HUDEP-2 (cell line): ENCODE measurements around the gene ZDHHC12.

Source experiments
- DNase-seq, 76 experiments: peaks; one replicate each; lab custom pipeline; 2025; ENCODE audit not compliant: unreplicated experiment in 76 of 76; lab: John Stamatoyannopoulos, UW

Gene ZDHHC12

GRCh38 chr9:128731093-128731492 lies 7.2 kb upstream of the ZDHHC12 start:
- no peak for DNase-seq

- DNase-seq: no peak
Observed at GRCh38 chr9:128729766-128730517, 6.0 kb upstream of the ZDHHC12 start.

- no peak for DNase-seq
Observed at GRCh38 chr9:128729302-128729701, 5.4 kb upstream of the ZDHHC12 start.

- no peak for DNase-seq
Observed at GRCh38 chr9:128728298-128728697, 4.4 kb upstream of the ZDHHC12 start.

GRCh38 chr9:128727640-128728248 lies 3.8 kb upstream of the ZDHHC12 start:
- DNase-seq: no peak

GRCh38 chr9:128724744-128725211 lies 851 bp upstream of the ZDHHC12 start:
- peak in 63 of 76 experiments; percentile 0 to 70 (median 44) for DNase-seq

GRCh38 chr9:128723352-128723865 lies 518 bp downstream of the ZDHHC12 start:
- DNase-seq: peak in 1 of 76 experiments; percentile 6

GRCh38 chr9:128722380-128723351 lies 1.3 kb downstream of the ZDHHC12 start:
- no peak for DNase-seq

GRCh38 chr9:128721487-128722010 lies 2.4 kb downstream of the ZDHHC12 start:
- DNase-seq: no peak

GRCh38 chr9:128720841-128721486 lies 3.0 kb downstream of the ZDHHC12 start:
- DNase-seq: no peak

- DNase-seq: no peak
Observed at GRCh38 chr9:128719919-128720605, 3.9 kb downstream of the ZDHHC12 start.

GRCh38 chr9:128718475-128718874 lies 5.5 kb downstream of the ZDHHC12 start:
- DNase-seq: no peak

- no peak for DNase-seq
Observed at GRCh38 chr9:128718047-128718446, 5.9 kb downstream of the ZDHHC12 start.

- no peak for DNase-seq
Observed at GRCh38 chr9:128716581-128717254, 7.2 kb downstream of the ZDHHC12 start.

GRCh38 chr9:128715436-128715750 lies 8.5 kb downstream of the ZDHHC12 start:
- DNase-seq: no peak

GRCh38 chr9:128714586-128715435 lies 9.1 kb downstream of the ZDHHC12 start:
- DNase-seq: no peak

- DNase-seq: no peak
Observed at GRCh38 chr9:128713941-128714573, 9.9 kb downstream of the ZDHHC12 start.

- DNase-seq: no peak
Observed at GRCh38 chr9:128713411-128713780, 10.5 kb downstream of the ZDHHC12 start.
